Measurements from ENCODE around the gene ACADVL. TPM values are rescaled to one million over a fixed set of nuclear protein-coding genes. Genes with fewer than 3 reads are reported as not detected.

The ACADVL gene
- total RNA-seq, 6 donors from 2014 or later, result 377 to 1,449 (median 553) TPM

GRCh38 chr17:7175330-7175733 is 44.4 kb upstream of the ACADVL start:
- WGBS, 2 donors, result 87 to 92% methylated on average over 5 of the region's 5 CpGs
- peaks cover 0 to 7% (median 0%) of the 10 kb centered on the region in 4 donors for H3K27me3 ChIP-seq
- ATAC-seq (ENCODE audit: low FRiP score in 2 of 2), result no peak

GRCh38 chr17:7176107-7176840 is 43.5 kb upstream of the ACADVL start:
- peaks cover 12 to 26% (median 21%) of the 10 kb centered on the region in 4 donors for H3K4me1 ChIP-seq
- 91 to 92% methylated on average over 1 of the region's 1 CpG for WGBS, 2 donors
- no peak for TF ChIP-seq POLR2A (IDR thresholded peaks at IDR 0.05)
- no peak for TF ChIP-seq EP300 (IDR thresholded peaks at IDR 0.05)
- TF ChIP-seq CTCF (IDR thresholded peaks at IDR 0.05), result no peak
- TF ChIP-seq POLR2AphosphoS5 (IDR thresholded peaks at IDR 0.05), result no peak
- H3K27ac ChIP-seq, result no peak overlapping the region
- ATAC-seq (ENCODE audit: low FRiP score in 2 of 2) (no peak), DNase-seq (no peak)
- H3K27me3 ChIP-seq, result peaks cover 0 to 7% (median 0%) of the 10 kb centered on the region in 4 donors
- no peak overlapping the region for H3K4me3 ChIP-seq
- H3K36me3 ChIP-seq, result no peaks in the 10 kb centered on the region
- H3K9me3 ChIP-seq, result no peaks in the 10 kb centered on the region

More at GRCh38 chr17:7175330-7175733, 44.4 kb upstream of the ACADVL start:
- DNase-seq, result no peak
- TF ChIP-seq EP300 (IDR thresholded peaks at IDR 0.05) (no peak), CTCF (IDR thresholded peaks at IDR 0.05) (no peak), POLR2AphosphoS5 (IDR thresholded peaks at IDR 0.05) (no peak), POLR2A (IDR thresholded peaks at IDR 0.05) (no peak)
- Histone ChIP-seq H3K27ac (no peak overlapping the region), H3K36me3 (no peaks in the 10 kb centered on the region), H3K9me3 (no peaks in the 10 kb centered on the region), H3K4me1 (peaks cover 12 to 26% (median 21%) of the 10 kb centered on the region in 4 donors), H3K4me3 (no peak overlapping the region)

GRCh38 chr17:7176841-7177190 is 42.9 kb upstream of the ACADVL start:
- TF ChIP-seq EP300 (IDR thresholded peaks at IDR 0.05), result no peak
- TF ChIP-seq POLR2A (IDR thresholded peaks at IDR 0.05), result no peak
- no peak for TF ChIP-seq POLR2AphosphoS5 (IDR thresholded peaks at IDR 0.05)
- no peak for TF ChIP-seq CTCF (IDR thresholded peaks at IDR 0.05)
- Histone ChIP-seq H3K36me3 (no peaks in the 10 kb centered on the region), H3K9me3 (no peaks in the 10 kb centered on the region), H3K27ac (no peak overlapping the region), H3K27me3 (peaks cover 0 to 7% (median 0%) of the 10 kb centered on the region in 4 donors), H3K4me3 (peak overlapping the region in 3 of 4 donors; percentile 32 to 48 (median 41)), H3K4me1 (peaks cover 12 to 26% (median 21%) of the 10 kb centered on the region in 4 donors)
- DNase-seq (peak; percentile 29 to 59), ATAC-seq (ENCODE audit: low FRiP score in 2 of 2) (peak in 1 of 2 donors; percentile 3)
- WGBS, 2 donors, result 13 to 18% methylated on average over 7 to 17 of the region's 17 CpGs

GRCh38 chr17:7177191-7177953 is 42.4 kb upstream of the ACADVL start:
- peaks cover 12 to 26% (median 21%) of the 10 kb centered on the region in 4 donors for H3K4me1 ChIP-seq
- no peaks in the 10 kb centered on the region for H3K36me3 ChIP-seq
- TF ChIP-seq POLR2A (IDR thresholded peaks at IDR 0.05) (no peak), CTCF (IDR thresholded peaks at IDR 0.05) (peak; percentile 77 to 87 (median 83))
- no peaks in the 10 kb centered on the region for H3K9me3 ChIP-seq
- ATAC-seq (ENCODE audit: low FRiP score in 2 of 2) (peak; percentile 85 to 87), DNase-seq (peak; percentile 72 to 81)
- 1 to 4% methylated on average over 15 to 31 of the region's 31 CpGs for WGBS, 2 donors
- H3K27me3 ChIP-seq, result peaks cover 0 to 7% (median 0%) of the 10 kb centered on the region in 4 donors
- H3K4me3 ChIP-seq, result peak overlapping the region; percentile 5 to 48 (median 36)
- no peak overlapping the region for H3K27ac ChIP-seq

Data from upper lobe of left lung (tissue), 6 donors.